ENCODE data around the gene UQCRC1.
"Not testable (repeated sequence)": the region's sequence is repeated elsewhere in the genome, so short reads cannot be mapped to it uniquely, and the experiment has no call there.

UQCRC1 gene

GRCh38 chr3:48553886-48554845, 55.3 kb downstream of the UQCRC1 start:
- DNase-seq (ENCODE audit: low read depth in 1 of 2, low spot score in 1 of 2), result no peak
- Histone ChIP-seq H3K27me3 (ENCODE audit: insufficient read depth, poor library complexity, severe bottlenecking) (no peaks in the 10 kb centered on the region), H3K4me3 (replicated peaks; ENCODE audit: insufficient read depth, low read length) (no peak overlapping the region), H3K27ac (replicated peaks) (no peak overlapping the region)
- TF ChIP-seq, protein P1, sequence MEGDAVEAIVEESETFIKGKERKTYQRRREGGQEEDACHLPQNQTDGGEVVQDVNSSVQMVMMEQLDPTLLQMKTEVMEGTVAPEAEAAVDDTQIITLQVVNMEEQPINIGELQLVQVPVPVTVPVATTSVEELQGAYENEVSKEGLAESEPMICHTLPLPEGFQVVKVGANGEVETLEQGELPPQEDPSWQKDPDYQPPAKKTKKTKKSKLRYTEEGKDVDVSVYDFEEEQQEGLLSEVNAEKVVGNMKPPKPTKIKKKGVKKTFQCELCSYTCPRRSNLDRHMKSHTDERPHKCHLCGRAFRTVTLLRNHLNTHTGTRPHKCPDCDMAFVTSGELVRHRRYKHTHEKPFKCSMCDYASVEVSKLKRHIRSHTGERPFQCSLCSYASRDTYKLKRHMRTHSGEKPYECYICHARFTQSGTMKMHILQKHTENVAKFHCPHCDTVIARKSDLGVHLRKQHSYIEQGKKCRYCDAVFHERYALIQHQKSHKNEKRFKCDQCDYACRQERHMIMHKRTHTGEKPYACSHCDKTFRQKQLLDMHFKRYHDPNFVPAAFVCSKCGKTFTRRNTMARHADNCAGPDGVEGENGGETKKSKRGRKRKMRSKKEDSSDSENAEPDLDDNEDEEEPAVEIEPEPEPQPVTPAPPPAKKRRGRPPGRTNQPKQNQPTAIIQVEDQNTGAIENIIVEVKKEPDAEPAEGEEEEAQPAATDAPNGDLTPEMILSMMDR (IDR thresholded peaks at IDR 0.05; ENCODE audit: insufficient read depth, low read length), result no peak
- TF ChIP-seq POLR2AphosphoS5 (IDR thresholded peaks at IDR 0.05; ENCODE audit: low read depth), result no peak
- no peak for TF ChIP-seq REST (IDR thresholded peaks at IDR 0.05; ENCODE audit: insufficient replicate concordance, low read depth)
- TF ChIP-seq GABPA (IDR thresholded peaks at IDR 0.05; ENCODE audit: low read depth), result no peak
- no peak for TF ChIP-seq SPI1 (IDR thresholded peaks at IDR 0.05; ENCODE audit: borderline replicate concordance, low read depth)

DNA sequence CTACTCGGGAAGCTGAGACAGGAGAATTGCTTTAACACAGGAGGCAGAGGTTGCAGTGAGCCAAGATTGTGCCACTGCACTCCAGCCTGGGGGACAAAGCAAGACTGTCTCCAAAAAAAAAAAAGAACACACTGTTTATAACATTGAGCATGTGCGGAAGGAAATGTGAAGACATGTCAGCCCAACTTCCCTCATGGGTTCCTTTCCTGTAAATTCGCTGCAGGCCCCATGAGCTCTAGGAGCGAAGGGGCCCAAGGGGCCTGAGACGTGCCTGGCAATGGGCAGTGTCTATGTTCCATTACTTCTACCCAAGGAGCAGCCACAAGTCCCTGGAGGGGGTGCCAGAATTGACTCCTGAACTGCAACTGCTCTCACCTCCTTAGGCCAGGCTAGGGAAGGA, 56.1 kb downstream of the UQCRC1 start:
- no peak overlapping the region for H3K4me3 ChIP-seq (replicated peaks; ENCODE audit: insufficient read depth, low read length)
- H3K27me3 ChIP-seq (ENCODE audit: insufficient read depth, poor library complexity, severe bottlenecking), result no peaks in the 10 kb centered on the region
- TF ChIP-seq GABPA (IDR thresholded peaks at IDR 0.05; ENCODE audit: low read depth), result no peak
- no peak for TF ChIP-seq REST (IDR thresholded peaks at IDR 0.05; ENCODE audit: insufficient replicate concordance, low read depth)
- TF ChIP-seq SPI1 (IDR thresholded peaks at IDR 0.05; ENCODE audit: borderline replicate concordance, low read depth), result no peak
- TF ChIP-seq, protein P1 (IDR thresholded peaks at IDR 0.05; ENCODE audit: insufficient read depth, low read length), result no peak
- no peak for TF ChIP-seq POLR2AphosphoS5 (IDR thresholded peaks at IDR 0.05; ENCODE audit: low read depth)
- no peak for DNase-seq (ENCODE audit: low read depth in 1 of 2, low spot score in 1 of 2)
- H3K27ac ChIP-seq (replicated peaks), result no peak overlapping the region

DNA sequence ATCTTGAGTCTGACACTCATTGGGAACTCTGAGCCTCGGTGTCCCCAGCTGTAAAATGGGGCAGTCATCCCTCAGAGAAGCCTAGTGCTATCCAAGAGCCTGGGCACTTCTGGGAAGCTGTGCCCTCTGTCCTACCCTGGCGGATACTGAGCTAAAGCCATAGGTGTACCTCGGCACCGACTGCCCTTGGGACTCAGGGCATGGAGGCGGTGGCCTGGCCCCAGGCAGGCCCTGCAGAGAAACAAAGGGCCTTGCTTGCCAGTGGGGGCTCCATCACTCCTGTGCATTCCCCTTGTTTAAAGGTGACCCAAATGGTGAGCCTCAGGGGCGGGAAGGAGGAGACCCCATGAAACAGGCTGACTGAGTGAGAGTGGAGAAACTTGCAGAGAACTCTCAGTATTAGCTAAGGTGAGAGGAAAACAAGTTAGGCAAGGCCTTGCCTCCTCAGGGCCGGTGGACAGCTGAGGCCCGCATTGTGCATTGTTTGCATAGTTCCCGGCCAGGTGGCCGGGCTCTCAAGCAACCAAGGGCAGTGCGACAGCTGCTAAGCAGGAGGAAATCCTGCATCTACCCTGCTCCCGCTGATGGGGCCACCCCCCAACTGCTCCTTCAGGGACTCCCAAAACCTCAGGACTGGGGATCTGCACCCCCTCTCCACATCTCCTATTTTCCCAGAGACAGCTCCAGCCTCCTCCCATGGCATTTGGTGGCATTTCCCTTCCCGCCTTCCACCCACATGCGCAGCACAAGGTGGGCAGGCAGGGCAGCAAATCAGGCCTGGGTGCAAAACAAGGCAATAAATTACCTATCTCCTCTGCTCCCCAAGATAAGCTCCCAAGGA, 57.1 kb downstream of the UQCRC1 start:
- no peaks in the 10 kb centered on the region for H3K27me3 ChIP-seq (ENCODE audit: insufficient read depth, poor library complexity, severe bottlenecking)
- no peak overlapping the region for H3K4me3 ChIP-seq (replicated peaks; ENCODE audit: insufficient read depth, low read length)
- H3K27ac ChIP-seq (replicated peaks), result no peak overlapping the region
- TF ChIP-seq GABPA (IDR thresholded peaks at IDR 0.05; ENCODE audit: low read depth), result no peak
- TF ChIP-seq POLR2AphosphoS5 (IDR thresholded peaks at IDR 0.05; ENCODE audit: low read depth), result no peak
- TF ChIP-seq, protein P1 (IDR thresholded peaks at IDR 0.05; ENCODE audit: insufficient read depth, low read length), result no peak
- no peak for TF ChIP-seq REST (IDR thresholded peaks at IDR 0.05; ENCODE audit: insufficient replicate concordance, low read depth)
- no peak for TF ChIP-seq SPI1 (IDR thresholded peaks at IDR 0.05; ENCODE audit: borderline replicate concordance, low read depth)
- no peak for DNase-seq (ENCODE audit: low read depth in 1 of 2, low spot score in 1 of 2)

DNA sequence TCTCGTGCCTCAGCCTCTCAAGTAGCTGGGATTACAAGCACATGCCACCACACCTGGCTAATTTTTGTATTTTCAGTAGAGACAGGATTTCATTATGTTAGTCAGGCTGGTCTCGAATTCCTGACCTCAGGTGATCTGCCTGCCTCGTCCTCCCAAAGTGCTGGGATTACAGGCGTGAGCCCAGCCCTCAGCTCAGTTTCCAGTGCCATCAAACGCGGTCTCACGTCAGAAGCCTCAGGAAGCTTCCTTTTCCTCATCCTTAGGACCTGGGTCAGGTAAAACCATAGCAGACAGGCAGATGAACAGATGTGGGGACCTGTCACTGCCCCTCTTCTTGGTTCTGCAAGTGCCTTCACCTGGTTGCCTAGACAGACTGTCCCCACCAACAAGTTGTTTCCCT, 57.8 kb downstream of the UQCRC1 start:
- H3K4me3 ChIP-seq (replicated peaks; ENCODE audit: insufficient read depth, low read length); H3K27ac ChIP-seq (replicated peaks); DNase-seq (ENCODE audit: low read depth in 1 of 2, low spot score in 1 of 2); H3K27me3 ChIP-seq (ENCODE audit: insufficient read depth, poor library complexity, severe bottlenecking): not testable (repeated sequence)
